Endothelial cell of umbilical vein (primary cell): ENCODE data around the gene GNAZ. TPM values are rescaled to one million over a fixed set of nuclear protein-coding genes. Genes with fewer than 3 reads are reported as not detected.

Experiments
- BruUV-seq: library from RNA; stranded (reverse); fragments of 400-500 nt; replicated peaks from 2 replicates; lab custom pipeline; 2021; lab: Mats Ljungman, UMichigan
- CTCF ChIA-PET: fragments of 300-600, 350-600 bp; sonication (Branson Sonifier 250); formaldehyde crosslinking; loops from one replicate; lab custom pipeline; 2021; ENCODE audit warnings: antibody characterized with exemption, inconsistent platforms; lab: Charles Lee
- POLR2A ChIA-PET: fragments of 300-600, 350-600 bp; sonication (Branson Sonifier 250); formaldehyde crosslinking; loops from one replicate; lab custom pipeline; 2021; ENCODE audit warnings: antibody characterized with exemption, inconsistent platforms; lab: Charles Lee
- DNase-seq: peaks from one replicate; pipeline ENCODE4 v3.0.0-alpha.2; 2011; ENCODE audit warnings: low read depth, low spot score
- FAIRE-seq: peaks from 2 replicates; lab custom pipeline; 2011; peaks lifted over from hg19 to GRCh38; lab: Jason Lieb, UNC
- H2AFZ ChIP-seq: 2 replicates; pipeline ENCODE4 v1.6.0; 2012; ENCODE audit warnings: low read depth, low read length, control low read depth, inconsistent platforms
- H3K27ac ChIP-seq: 2 replicates; pipeline ENCODE4 v1.5.1; 2011; ENCODE audit warnings: low read depth, mild to moderate bottlenecking, control low read depth, low read length, moderate library complexity; ENCODE audit not compliant: insufficient read depth
- H3K27me3 ChIP-seq, 2 experiments: 2 replicates each; pipeline versions ENCODE4 v1.6.0 to v1.6.1; 2011; ENCODE audit warnings: low read length in 2 of 2, mixed read lengths in 1 of 2; ENCODE audit not compliant: control insufficient read depth in 2 of 2, insufficient read depth in 2 of 2
- H3K36me3 ChIP-seq, 2 experiments: 2 replicates in 1 of 2; 3 replicates in 1 of 2; pipeline ENCODE4 v1.5.1; 2011; ENCODE audit warnings: low read length in 2 of 2, mild to moderate bottlenecking in 1 of 2, moderate library complexity in 1 of 2; ENCODE audit not compliant: control insufficient read depth in 2 of 2, insufficient read depth in 2 of 2; ENCODE audit errors: extremely low read depth in 1 of 2
- H3K4me1 ChIP-seq: 3 replicates; pipeline ENCODE4 v1.5.1; 2011; ENCODE audit warnings: mild to moderate bottlenecking, low read length; ENCODE audit not compliant: control insufficient read depth, insufficient read depth; ENCODE audit errors: extremely low read depth
- H3K4me2 ChIP-seq: 2 replicates; pipeline ENCODE4 v1.6.1; 2011; ENCODE audit warnings: low read length, control low read depth, mixed read lengths; ENCODE audit not compliant: insufficient read depth
- H3K4me3 ChIP-seq, 3 experiments: fragments of 200-600 bp in 1 of 3; sonication (generic), shearing (Covaris generic) in 1 of 3; replicated peaks in 1 of 3; 2 replicates each; pipeline ENCODE4 v1.5.1; 2011 to 2016; ENCODE audit warnings: control low read depth in 3 of 3, low read length in 3 of 3, mild to moderate bottlenecking in 2 of 3, inconsistent platforms in 1 of 3, low read depth in 1 of 3, moderate library complexity in 1 of 3; ENCODE audit not compliant: insufficient read depth in 1 of 3
- H3K79me2 ChIP-seq: 2 replicates; pipeline ENCODE4 v1.6.0; 2012; ENCODE audit warnings: low read length, inconsistent platforms; ENCODE audit not compliant: control insufficient read depth, insufficient read depth
- H3K9ac ChIP-seq: replicated peaks from 2 replicates; pipeline ENCODE3; 2011; ENCODE audit warnings: low read length, control low read depth; ENCODE audit not compliant: insufficient read depth; ENCODE audit errors: extremely low read depth
- H3K9me1 ChIP-seq: replicated peaks from 3 replicates; pipeline ENCODE4 v1.6.0; 2011; ENCODE audit warnings: mild to moderate bottlenecking, low read length; ENCODE audit not compliant: control insufficient read depth, insufficient read depth; ENCODE audit errors: extremely low read depth
- H3K9me3 ChIP-seq: replicated peaks from 2 replicates; pipeline ENCODE4 v1.5.1; 2012; ENCODE audit warnings: low read length, inconsistent platforms; ENCODE audit not compliant: control insufficient read depth, insufficient read depth
- H4K20me1 ChIP-seq: replicated peaks from 2 replicates; pipeline ENCODE3; 2011; ENCODE audit warnings: mild to moderate bottlenecking, low read length; ENCODE audit not compliant: control insufficient read depth, insufficient read depth; ENCODE audit errors: extremely low read depth
- JUN ChIP-seq: IDR thresholded peaks from 2 replicates; pipeline ENCODE4 v1.6.1; 2011; ENCODE audit warnings: borderline replicate concordance, low read depth; ENCODE audit not compliant: insufficient read length, insufficient read depth
- POLR2A ChIP-seq: IDR thresholded peaks from 2 replicates; pipeline ENCODE4 v1.6.1; 2012; ENCODE audit warnings: low read depth, mild to moderate bottlenecking, control low read depth, low read length
- POLR2AphosphoS5 ChIP-seq: IDR thresholded peaks from 2 replicates; pipeline ENCODE4 v1.6.1; 2012; ENCODE audit warnings: low read depth, mild to moderate bottlenecking, control low read depth, low read length, moderate library complexity; ENCODE audit not compliant: insufficient read depth
- dilution Hi-C: fragments of 300-500 bp; cut with MboI; formaldehyde crosslinking; loops from one replicate; pipeline ENCODE4 v1.15.0; 2019; ENCODE audit warnings: low sequenced_read_pairs; ENCODE audit not compliant: extremely low pct_ligation_motif_present
- intact Hi-C: fragments of 100-400 bp; cut with micrococcal nuclease; formaldehyde crosslinking; loops from one replicate; pipeline ENCODE4 v1.10.0; 2022
- polyA plus RNA-seq, 4 experiments: library from polyadenylated mRNA; depleted of rRNA in 3 of 4; stranded (reverse) in 3 of 4; unstranded in 1 of 4; fragments of >200 nt; gene quantifications; 2 replicates each; pipeline versions ENCODE4 v1.2.1 to v1.2.3, GENCODE V29; 2011 to 2012; ENCODE audit warnings: missing spikeins in 1 of 4
- total RNA-seq: library from RNA; stranded (reverse); gene quantifications from 2 replicates; pipeline ENCODE4 v1.2.3, GENCODE V29; 2021
- TF ChIP-seq, protein P1 (sequence below), 2 donors: IDR thresholded peaks; 1 replicate in 1 of 2; 2 replicates in 1 of 2; pipeline ENCODE4 v1.5.1; 2011; ENCODE audit warnings: low read length in 2 of 2, mild to moderate bottlenecking in 2 of 2, moderate library complexity in 2 of 2, control low read depth in 1 of 2, inconsistent platforms in 1 of 2, low read depth in 1 of 2; ENCODE audit not compliant: insufficient read depth in 1 of 2; ENCODE audit errors: extremely low read depth in 1 of 2
- TF ChIP-seq, protein P2 (sequence below): IDR thresholded peaks from 2 replicates; pipeline ENCODE4 v1.6.1; 2011; ENCODE audit not compliant: insufficient read depth, insufficient read length

The GNAZ gene
- total and polyA plus RNA-seq, 2 donors (not counting 3 experiments of a cell fraction or from before 2014, with no cell fraction given), result 0.44 to 0.86 TPM

DNA sequence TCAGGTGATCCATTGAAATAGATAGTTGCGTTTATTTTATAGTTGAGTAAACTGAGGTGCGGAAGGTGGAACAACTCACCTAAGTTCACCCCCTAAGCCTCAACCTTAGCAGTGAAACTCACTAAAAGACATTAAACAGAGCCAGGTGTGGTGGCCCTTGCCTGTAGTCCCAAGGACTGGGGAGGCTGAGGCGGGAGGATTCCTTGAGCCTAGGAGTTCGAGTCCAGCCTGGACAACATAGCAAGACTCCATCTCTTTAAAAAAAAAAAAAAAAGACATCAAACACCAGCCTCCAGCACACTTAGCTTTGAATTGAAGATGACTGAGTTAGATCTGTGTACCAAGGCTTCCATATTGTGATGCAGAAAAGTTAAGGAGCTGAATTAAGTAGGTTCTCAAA, 74.1 kb downstream of the GNAZ start:
- Histone ChIP-seq H3K4me1 (peaks cover 9% of the 10 kb centered on the region), H3K27ac (no peak overlapping the region), H3K9me1 (no peaks in the 10 kb centered on the region), H3K79me2 (no peaks in the 10 kb centered on the region), H3K4me2 (peak overlapping the region; percentile 75), H3K9me3 (no peaks in the 10 kb centered on the region), H2AFZ (peak overlapping the region; percentile 77), H3K9ac (no peak overlapping the region), H3K36me3 (no peaks in the 10 kb centered on the region), H4K20me1 (no peaks in the 10 kb centered on the region), H3K27me3 (no peaks in the 10 kb centered on the region), H3K4me3 (no peak overlapping the region)
- no TSS peak for BruUV-seq
- FAIRE-seq (peak; percentile 59), DNase-seq (no peak)
- ChIA-PET CTCF (interaction anchor here (0.9 to 3.0 kb wide), 7 partner anchors 13 to 241 kb away, joined by 3 to 16 read pairs (median 8); no protein-coding TSS in a partner anchor), POLR2A (interaction anchor here (0.7 kb wide), 1 partner anchor 147 kb away, joined by 3 read pairs; no protein-coding TSS in a partner anchor)
- dilution Hi-C loops (no loop called here), intact Hi-C loops (loop anchor here (10.0 kb wide), 1 partner anchor 240 kb away; no protein-coding TSS in a partner anchor)
- no peak for TF ChIP-seq POLR2A
- no peak for TF ChIP-seq JUN

DNA sequence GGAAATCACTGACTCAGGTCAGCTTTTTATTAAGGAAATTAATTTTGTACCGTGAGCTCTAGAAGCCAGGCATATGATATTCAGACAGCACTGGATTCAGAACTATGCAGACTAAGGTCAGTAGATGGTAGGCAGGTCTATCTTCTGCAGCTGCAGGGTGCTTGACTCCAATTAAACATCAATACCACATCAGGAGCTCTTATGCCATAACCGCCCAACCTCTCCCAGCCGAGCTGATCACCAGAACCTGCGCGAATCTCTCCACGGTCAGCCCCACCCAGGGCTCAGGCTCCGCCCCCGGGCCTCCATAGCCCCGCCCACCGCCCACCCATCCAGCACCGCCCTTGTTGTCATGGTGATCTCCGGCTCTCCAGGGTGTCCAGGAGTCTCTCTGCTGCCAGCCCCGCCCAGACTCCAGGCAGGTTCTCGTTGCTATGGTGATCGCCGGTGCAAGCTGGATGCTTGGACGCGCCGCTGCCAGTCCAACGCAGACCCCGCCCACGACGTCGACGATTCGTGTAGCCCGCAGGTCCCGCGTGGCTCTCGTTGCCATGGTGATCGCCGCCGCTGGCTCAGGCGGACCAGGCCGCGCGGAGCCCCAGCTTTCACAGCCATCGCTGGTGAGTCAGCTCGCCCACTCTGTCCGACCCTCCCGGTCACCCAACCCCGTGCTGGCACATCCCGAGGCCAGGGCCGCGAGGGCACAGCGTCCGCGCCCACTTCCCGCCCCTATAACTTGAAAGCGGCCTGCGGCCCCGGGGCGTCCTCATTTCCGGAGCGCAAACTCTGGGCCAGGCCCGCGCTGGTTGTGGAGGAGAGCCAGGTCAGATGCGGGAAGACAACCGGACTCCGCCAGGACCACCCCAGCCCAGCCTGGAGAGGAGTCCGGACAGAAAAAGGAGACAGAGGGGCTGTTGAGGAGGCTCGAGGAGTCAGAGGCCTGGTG, 74.9 kb downstream of the GNAZ start, which contains the start of gene RAB36:
TSS of gene RAB36 (plus strand) at position 546 of the 946 bp plus-strand sequence. CDS start 1,140 bp downstream, outside the sequence.
- H3K27ac ChIP-seq, result peak within 1 kb of the TSS; percentile 26
- intact Hi-C loops (loop anchor here (10.0 kb wide), 1 partner anchor 240 kb away; no protein-coding TSS in a partner anchor), dilution Hi-C loops (no loop called here)

More for the DNA sequence above, 74.9 kb downstream of the GNAZ start, which contains the start of gene RAB36:
- no TSS peak for BruUV-seq
- no peaks in the 10 kb centered on the region for H3K27me3 ChIP-seq
- peak within 1 kb of the TSS; percentile 77 for H2AFZ ChIP-seq
- ChIA-PET CTCF (interaction anchor here (0.9 to 3.0 kb wide), 6 partner anchors 12 to 241 kb away, joined by 3 to 16 read pairs (median 9); no protein-coding TSS in a partner anchor), POLR2A (interaction anchor here (0.7 kb wide), 1 partner anchor 147 kb away, joined by 3 read pairs; no protein-coding TSS in a partner anchor)
- DNase-seq (peak; percentile 95), FAIRE-seq (peak; percentile 96)
- H4K20me1 ChIP-seq, result no peaks in the 10 kb centered on the region
- H3K4me3 ChIP-seq, result peak within 1 kb of the TSS; percentile 25 to 35 (median 26)
- H3K79me2 ChIP-seq, result no peaks in the 10 kb centered on the region
- H3K36me3 ChIP-seq, result no peaks in the 10 kb centered on the region
- no peaks in the 10 kb centered on the region for H3K9me3 ChIP-seq
- TF ChIP-seq, protein P1, sequence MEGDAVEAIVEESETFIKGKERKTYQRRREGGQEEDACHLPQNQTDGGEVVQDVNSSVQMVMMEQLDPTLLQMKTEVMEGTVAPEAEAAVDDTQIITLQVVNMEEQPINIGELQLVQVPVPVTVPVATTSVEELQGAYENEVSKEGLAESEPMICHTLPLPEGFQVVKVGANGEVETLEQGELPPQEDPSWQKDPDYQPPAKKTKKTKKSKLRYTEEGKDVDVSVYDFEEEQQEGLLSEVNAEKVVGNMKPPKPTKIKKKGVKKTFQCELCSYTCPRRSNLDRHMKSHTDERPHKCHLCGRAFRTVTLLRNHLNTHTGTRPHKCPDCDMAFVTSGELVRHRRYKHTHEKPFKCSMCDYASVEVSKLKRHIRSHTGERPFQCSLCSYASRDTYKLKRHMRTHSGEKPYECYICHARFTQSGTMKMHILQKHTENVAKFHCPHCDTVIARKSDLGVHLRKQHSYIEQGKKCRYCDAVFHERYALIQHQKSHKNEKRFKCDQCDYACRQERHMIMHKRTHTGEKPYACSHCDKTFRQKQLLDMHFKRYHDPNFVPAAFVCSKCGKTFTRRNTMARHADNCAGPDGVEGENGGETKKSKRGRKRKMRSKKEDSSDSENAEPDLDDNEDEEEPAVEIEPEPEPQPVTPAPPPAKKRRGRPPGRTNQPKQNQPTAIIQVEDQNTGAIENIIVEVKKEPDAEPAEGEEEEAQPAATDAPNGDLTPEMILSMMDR (IDR thresholded peaks at IDR 0.05; ENCODE audit: extremely low read depth in 1 of 2, insufficient read depth in 1 of 2, low read depth in 1 of 2, low read length in 2 of 2), result no peak
- peak; percentile 22 for TF ChIP-seq POLR2AphosphoS5
- TF ChIP-seq, protein P2, sequence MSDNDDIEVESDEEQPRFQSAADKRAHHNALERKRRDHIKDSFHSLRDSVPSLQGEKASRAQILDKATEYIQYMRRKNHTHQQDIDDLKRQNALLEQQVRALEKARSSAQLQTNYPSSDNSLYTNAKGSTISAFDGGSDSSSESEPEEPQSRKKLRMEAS, result peak; percentile 58
- peaks cover 9% of the 10 kb centered on the region for H3K4me1 ChIP-seq
- peak within 1 kb of the TSS; percentile 52 for H3K9ac ChIP-seq
- no peaks in the 10 kb centered on the region for H3K9me1 ChIP-seq
- peak within 1 kb of the TSS; percentile 75 for H3K4me2 ChIP-seq
